Ascending aorta (tissue), 2 donors: ENCODE data around the gene PTMS. TPM values are rescaled to one million over a fixed set of nuclear protein-coding genes. Genes with fewer than 3 reads are reported as not detected.

ENCODE experiments used
- DNase-seq, 2 donors: peaks; one replicate each; pipeline ENCODE4 v3.0.0-alpha.2; 2019; ENCODE audit warnings: low spot score in 2 of 2
- H3K27ac ChIP-seq, 2 donors: fragments of 200-600 bp; sonication (generic); one replicate each; pipeline ENCODE4 v1.5.1; 2016 to 2017; ENCODE audit warnings: mild to moderate bottlenecking in 1 of 2
- H3K27me3 ChIP-seq: fragments of 200-600 bp; sonication (generic); one replicate; pipeline ENCODE4 v1.5.1; 2017
- H3K36me3 ChIP-seq, 2 donors: fragments of 200-600 bp; sonication (generic); one replicate each; pipeline ENCODE4 v1.5.1; 2016
- H3K4me1 ChIP-seq, 2 donors: fragments of 200-600 bp; sonication (generic); one replicate each; pipeline ENCODE4 v1.5.1; 2016 to 2017; ENCODE audit warnings: mild to moderate bottlenecking in 1 of 2
- H3K4me3 ChIP-seq, 2 donors: fragments of 200-600 bp; sonication (generic); one replicate each; pipeline ENCODE4 v1.5.1; 2016 to 2017; ENCODE audit warnings: mild to moderate bottlenecking in 1 of 2
- H3K9me3 ChIP-seq, 2 donors: fragments of 200-600 bp; sonication (generic); one replicate each; pipeline ENCODE4 v1.5.1; 2016
- intact Hi-C: fragments of 100-400 bp; cut with DNase I; formaldehyde crosslinking; loops from one replicate; pipeline ENCODE4 v1.15.1; 2023
- total RNA-seq: library from RNA; depleted of rRNA; stranded (reverse); fragments of >200 nt; gene quantifications from one replicate; pipeline ENCODE4 v1.1.0, GENCODE V29; 2016
- TF ChIP-seq, protein P1 (sequence below), 3 experiments: fragments of 200-600 bp in 2 of 3; fragments of 450-650 bp in 1 of 3; sonication (generic) in 2 of 3; IDR thresholded peaks; one replicate each; pipeline ENCODE4 v1.5.1; 2016 to 2019; ENCODE audit warnings: antibody characterized with exemption in 3 of 3, mild to moderate bottlenecking in 1 of 3, moderate library complexity in 1 of 3

PTMS gene
- total RNA-seq, 1 donor from 2014 or later = 361 TPM

DNA sequence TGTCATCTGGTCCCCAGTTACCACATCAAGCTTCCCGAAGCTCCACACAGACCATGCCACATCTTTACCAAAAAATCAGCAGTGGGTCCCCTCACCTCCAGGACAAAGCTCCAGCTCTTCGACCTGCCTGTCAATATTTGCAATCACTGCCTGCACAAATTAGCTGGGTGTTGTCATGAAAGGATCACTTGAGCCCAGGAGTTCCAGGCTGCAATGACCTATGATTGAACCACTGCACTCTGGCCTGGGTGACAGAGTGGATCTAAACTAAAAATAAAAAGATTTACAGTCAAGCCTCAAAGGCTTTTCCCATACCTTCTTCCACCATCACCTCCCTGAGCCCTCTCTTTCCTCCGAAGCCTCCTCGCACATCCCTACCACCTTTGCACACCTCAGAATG is 30.4 kb downstream of the PTMS start:
- intact Hi-C loops = no loop called here

DNA sequence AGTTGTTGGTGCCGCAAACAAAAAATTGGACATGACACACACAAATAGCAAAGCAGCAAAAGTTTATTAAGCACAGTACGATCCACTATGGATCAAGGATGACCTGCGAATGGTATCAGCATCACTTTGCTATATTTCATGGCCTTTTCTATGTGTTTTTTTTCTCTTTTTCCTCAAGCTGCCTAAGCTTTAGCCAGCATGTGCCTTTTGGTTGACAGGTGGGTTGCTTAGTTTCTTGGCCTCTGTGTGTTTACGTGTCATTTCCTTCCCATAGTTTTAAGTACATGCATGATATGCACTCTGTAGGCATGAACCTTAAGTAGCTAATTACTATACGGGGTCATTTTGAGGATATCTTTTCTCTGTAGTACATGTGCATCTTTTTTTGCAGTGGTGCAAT is 33.0 kb downstream of the PTMS start:
- intact Hi-C loops = no loop called here
- Histone ChIP-seq H3K4me1 (no peaks in the 10 kb centered on the region), H3K27me3 (no peaks in the 10 kb centered on the region), H3K27ac (no peak overlapping the region), H3K4me3 (no peak overlapping the region), H3K9me3 (no peaks in the 10 kb centered on the region), H3K36me3 (no peaks in the 10 kb centered on the region)
- no peak for DNase-seq
- TF ChIP-seq, protein P1, sequence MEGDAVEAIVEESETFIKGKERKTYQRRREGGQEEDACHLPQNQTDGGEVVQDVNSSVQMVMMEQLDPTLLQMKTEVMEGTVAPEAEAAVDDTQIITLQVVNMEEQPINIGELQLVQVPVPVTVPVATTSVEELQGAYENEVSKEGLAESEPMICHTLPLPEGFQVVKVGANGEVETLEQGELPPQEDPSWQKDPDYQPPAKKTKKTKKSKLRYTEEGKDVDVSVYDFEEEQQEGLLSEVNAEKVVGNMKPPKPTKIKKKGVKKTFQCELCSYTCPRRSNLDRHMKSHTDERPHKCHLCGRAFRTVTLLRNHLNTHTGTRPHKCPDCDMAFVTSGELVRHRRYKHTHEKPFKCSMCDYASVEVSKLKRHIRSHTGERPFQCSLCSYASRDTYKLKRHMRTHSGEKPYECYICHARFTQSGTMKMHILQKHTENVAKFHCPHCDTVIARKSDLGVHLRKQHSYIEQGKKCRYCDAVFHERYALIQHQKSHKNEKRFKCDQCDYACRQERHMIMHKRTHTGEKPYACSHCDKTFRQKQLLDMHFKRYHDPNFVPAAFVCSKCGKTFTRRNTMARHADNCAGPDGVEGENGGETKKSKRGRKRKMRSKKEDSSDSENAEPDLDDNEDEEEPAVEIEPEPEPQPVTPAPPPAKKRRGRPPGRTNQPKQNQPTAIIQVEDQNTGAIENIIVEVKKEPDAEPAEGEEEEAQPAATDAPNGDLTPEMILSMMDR (IDR thresholded peaks at IDR 0.05) = no peak

More for the DNA sequence above, 30.4 kb downstream of the PTMS start:
- no peak overlapping the region for H3K27ac ChIP-seq
- no peak for DNase-seq
- no peaks in the 10 kb centered on the region for H3K27me3 ChIP-seq
- H3K4me3 ChIP-seq = no peak overlapping the region
- H3K9me3 ChIP-seq = no peaks in the 10 kb centered on the region
- no peaks in the 10 kb centered on the region for H3K4me1 ChIP-seq
- TF ChIP-seq, protein P1 (IDR thresholded peaks at IDR 0.05) = no peak
- H3K36me3 ChIP-seq = no peaks in the 10 kb centered on the region

DNA sequence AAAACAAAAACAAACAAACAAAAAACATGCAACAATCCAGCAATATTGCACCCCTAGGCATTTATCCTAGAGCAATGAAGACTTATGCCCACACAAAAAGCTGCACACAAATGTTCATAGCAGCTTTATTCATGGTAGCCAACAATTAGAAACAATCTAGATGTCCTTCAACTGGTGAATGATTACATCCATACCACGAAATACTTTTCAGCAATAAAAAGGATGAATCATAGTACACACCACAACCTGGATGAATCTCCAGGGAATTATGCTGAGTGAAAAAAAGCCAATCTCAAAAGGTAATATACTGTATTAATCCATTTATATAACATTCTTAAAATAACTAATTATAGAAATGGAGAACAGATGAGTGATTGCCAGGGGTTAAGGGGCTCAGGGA is 41.0 kb downstream of the PTMS start:
- Histone ChIP-seq H3K9me3 (no peaks in the 10 kb centered on the region), H3K36me3 (no peaks in the 10 kb centered on the region), H3K27me3 (no peaks in the 10 kb centered on the region), H3K4me3 (no peak overlapping the region), H3K4me1 (no peaks in the 10 kb centered on the region), H3K27ac (no peak overlapping the region)
- intact Hi-C loops = no loop called here
- no peak for DNase-seq
- TF ChIP-seq, protein P1 (IDR thresholded peaks at IDR 0.05) = no peak

DNA sequence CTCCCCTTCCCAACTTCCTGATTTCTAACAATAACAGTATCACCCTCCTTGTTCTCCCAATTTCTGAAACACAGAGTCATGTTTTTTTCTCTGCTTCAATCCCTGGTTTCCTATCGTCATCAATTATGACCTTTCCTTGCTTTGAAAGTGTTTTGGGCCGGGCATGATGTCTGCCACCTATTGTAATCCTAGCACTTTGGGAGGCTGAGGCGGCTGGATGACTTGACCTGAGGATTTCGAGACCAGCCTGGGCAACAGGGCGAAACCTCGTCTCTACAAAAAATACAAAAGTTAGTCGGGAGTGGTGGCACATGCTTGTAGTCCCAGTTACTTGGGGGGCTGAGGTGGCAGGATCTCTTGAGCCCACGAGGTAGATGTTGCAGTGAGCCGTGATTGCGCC is 42.9 kb downstream of the PTMS start:
- Histone ChIP-seq H3K9me3 (no peaks in the 10 kb centered on the region), H3K27ac (no peak overlapping the region), H3K4me3 (no peak overlapping the region), H3K27me3 (no peaks in the 10 kb centered on the region), H3K4me1 (no peaks in the 10 kb centered on the region), H3K36me3 (no peaks in the 10 kb centered on the region)
- intact Hi-C loops = no loop called here
- DNase-seq = no peak
- TF ChIP-seq, protein P1 (IDR thresholded peaks at IDR 0.05) = no peak

DNA sequence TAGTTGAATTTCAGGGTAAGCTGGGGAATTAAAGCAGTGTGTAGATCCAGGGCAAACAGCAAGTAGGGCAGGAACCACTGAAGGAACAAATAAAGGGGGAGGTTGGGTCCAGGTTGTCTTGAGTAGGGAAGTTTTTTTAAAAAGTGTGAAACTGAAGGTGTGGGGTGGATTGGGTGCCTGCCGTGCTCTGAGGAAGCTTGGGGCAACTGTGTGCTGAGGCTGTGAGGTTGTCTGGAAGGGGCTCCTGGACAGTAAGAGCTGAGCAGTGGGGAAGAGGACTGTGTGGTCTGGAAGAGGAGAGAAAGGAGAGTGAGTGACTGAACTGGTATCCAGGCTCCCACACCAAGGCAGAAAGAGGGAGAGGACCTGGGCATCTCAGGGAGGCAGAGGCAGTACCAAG is 44.6 kb downstream of the PTMS start:
- no peak overlapping the region for H3K27ac ChIP-seq
- TF ChIP-seq, protein P1 (IDR thresholded peaks at IDR 0.05) = no peak
- H3K4me3 ChIP-seq = no peak overlapping the region
- H3K27me3 ChIP-seq = no peaks in the 10 kb centered on the region
- no peaks in the 10 kb centered on the region for H3K36me3 ChIP-seq
- H3K9me3 ChIP-seq = no peaks in the 10 kb centered on the region
- no peaks in the 10 kb centered on the region for H3K4me1 ChIP-seq
- no peak for DNase-seq
- intact Hi-C loops = no loop called here

DNA sequence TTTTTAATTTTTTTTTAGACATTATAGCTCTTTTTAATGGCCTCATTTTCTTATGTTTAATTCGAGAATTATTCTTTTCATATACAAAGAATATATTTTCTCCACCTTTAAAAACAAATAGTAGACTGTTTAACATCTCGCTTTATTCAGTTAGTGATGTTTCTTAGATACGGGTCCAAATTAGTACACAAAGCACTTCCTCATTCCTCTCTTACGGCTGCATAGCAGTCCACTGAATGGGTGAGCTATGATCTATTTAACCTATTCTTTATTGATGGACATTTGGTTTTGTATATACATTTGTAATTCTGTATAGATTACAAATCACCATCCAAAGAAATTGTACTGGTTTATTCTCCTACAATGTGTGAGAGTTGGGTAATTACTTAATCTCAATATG is 47.2 kb downstream of the PTMS start:
- Histone ChIP-seq H3K9me3 (no peaks in the 10 kb centered on the region), H3K27ac (no peak overlapping the region), H3K4me1 (no peaks in the 10 kb centered on the region), H3K27me3 (no peaks in the 10 kb centered on the region), H3K4me3 (no peak overlapping the region), H3K36me3 (no peaks in the 10 kb centered on the region)
- no peak for DNase-seq
- intact Hi-C loops = no loop called here
- TF ChIP-seq, protein P1 (IDR thresholded peaks at IDR 0.05) = no peak
